ENCODE measurements around the gene GRAMD2B. TPM values are rescaled to one million over a fixed set of nuclear protein-coding genes. Genes with fewer than 3 reads are reported as not detected.

GRAMD2B gene
- total RNA-seq, 1 experiment from 2014 or later = 4.1 TPM

GRCh38 chr5:126472538-126472889, 49.3 kb downstream of the GRAMD2B start:
- intact Hi-C loops (cut with micrococcal nuclease; ENCODE audit: unreplicated experiment) (no loop called here), in situ Hi-C loops (cut with HindIII; ENCODE audit: low pct_unique_long_range_greater_than_20kb, low sequenced_read_pairs) (no loop called here)
- H3K36me3 ChIP-seq (ENCODE audit: control insufficient read depth, insufficient read depth, low read length) = no peaks in the 10 kb centered on the region
- no peaks in the 10 kb centered on the region for H3K27me3 ChIP-seq (ENCODE audit: control insufficient read depth, insufficient read depth, low read length)
- H3K4me3 ChIP-seq (ENCODE audit: low read depth in 2 of 2, low read length in 2 of 2) = no peak overlapping the region
- TF ChIP-seq CTCF (IDR thresholded peaks at IDR 0.05) = no peak
- TF ChIP-seq REST (IDR thresholded peaks at IDR 0.05; ENCODE audit: insufficient read depth in 1 of 2, low read depth in 2 of 2, low read length in 1 of 2) = no peak
- no peak for TF ChIP-seq TCF7L2 (IDR thresholded peaks at IDR 0.05; ENCODE audit: low read depth, low read length)
- no peak for TF ChIP-seq SIN3A (IDR thresholded peaks at IDR 0.05; ENCODE audit: borderline replicate concordance, insufficient read depth, low read depth, low read length)
- TF ChIP-seq POLR2AphosphoS5 (IDR thresholded peaks at IDR 0.05; ENCODE audit: low read depth, low read length) = no peak
- ATAC-seq = no peak
- DNase-seq (ENCODE audit: low read depth, low spot score) = no peak
- ChIA-PET CTCF (no interaction called here), POLR2A (no interaction called here)
- no TSS peak for BruUV-seq (replicated peaks)
- H3K9me3 ChIP-seq (ENCODE audit: control insufficient read depth, insufficient read depth, low read depth, low read length) = no peaks in the 10 kb centered on the region
- H3K4me1 ChIP-seq (ENCODE audit: control insufficient read depth, insufficient read depth, low read length) = no peaks in the 10 kb centered on the region
- H3K27ac ChIP-seq (ENCODE audit: low read length) = no peak overlapping the region

GRCh38 chr5:126477294-126478117, 54.3 kb downstream of the GRAMD2B start:
- in situ Hi-C loops (cut with HindIII; ENCODE audit: low pct_unique_long_range_greater_than_20kb, low sequenced_read_pairs) = no loop called here
- Histone ChIP-seq H3K36me3 (ENCODE audit: control insufficient read depth, insufficient read depth, low read length) (peaks cover 2% of the 10 kb centered on the region; the same call in 1 of the 2 replicates), H3K9me3 (ENCODE audit: control insufficient read depth, insufficient read depth, low read depth, low read length) (no peaks in the 10 kb centered on the region), H3K4me3 (ENCODE audit: low read depth in 2 of 2, low read length in 2 of 2) (no peak overlapping the region), H3K27me3 (ENCODE audit: control insufficient read depth, insufficient read depth, low read length) (no peaks in the 10 kb centered on the region), H3K27ac (ENCODE audit: low read length) (no peak overlapping the region), H3K4me1 (ENCODE audit: control insufficient read depth, insufficient read depth, low read length) (no peaks in the 10 kb centered on the region)
- POLR2A ChIA-PET = no interaction called here
- no TSS peak for BruUV-seq (replicated peaks)
- intact Hi-C loops (cut with micrococcal nuclease; ENCODE audit: unreplicated experiment) = no loop called here
- ATAC-seq = no peak
- TF ChIP-seq TCF7L2 (IDR thresholded peaks at IDR 0.05; ENCODE audit: low read depth, low read length) (no peak), REST (IDR thresholded peaks at IDR 0.05; ENCODE audit: insufficient read depth in 1 of 2, low read depth in 2 of 2, low read length in 1 of 2) (no peak), CTCF (IDR thresholded peaks at IDR 0.05) (no peak), SIN3A (IDR thresholded peaks at IDR 0.05; ENCODE audit: borderline replicate concordance, insufficient read depth, low read depth, low read length) (no peak), POLR2AphosphoS5 (IDR thresholded peaks at IDR 0.05; ENCODE audit: low read depth, low read length) (no peak)
- CTCF ChIA-PET = no interaction called here
- DNase-seq (ENCODE audit: low read depth, low spot score) = no peak
